BLaER1 treated with 17β-estradiol and CSF1 and Interleukin-3, amounts not matched to agents 10 nM and 100 nM (cell line): ENCODE data around the gene CALHM6.
"Not testable (repeated sequence)": the region's sequence is repeated elsewhere in the genome, so short reads cannot be mapped to it uniquely, and the experiment has no call there.

ENCODE experiments used
- H3K27ac ChIP-seq, 11 experiments: shearing (Covaris generic); formaldehyde crosslinking; 2 replicates each; pipeline ENCODE4 v1.8.1; 2022
- H3K27me3 ChIP-seq, 11 experiments: shearing (Covaris generic); formaldehyde crosslinking; 2 replicates each; pipeline ENCODE4 v1.8.1; 2022
- H3K36me3 ChIP-seq, 11 experiments: shearing (Covaris generic); formaldehyde crosslinking; 2 replicates each; pipeline ENCODE4 v1.8.1; 2022
- H3K4me1 ChIP-seq, 10 experiments: shearing (Covaris generic); formaldehyde crosslinking; 2 replicates each; pipeline ENCODE4 v1.8.1; 2022
- H3K4me2 ChIP-seq, 11 experiments: shearing (Covaris generic); formaldehyde crosslinking; 2 replicates each; pipeline ENCODE4 v1.8.1; 2022
- H3K4me3 ChIP-seq, 10 experiments: shearing (Covaris generic); formaldehyde crosslinking; 2 replicates each; pipeline ENCODE4 v1.8.1; 2022
- H3K9ac ChIP-seq, 11 experiments: shearing (Covaris generic); formaldehyde crosslinking; 2 replicates each; pipeline ENCODE4 v1.8.1; 2022
- H3K9me3 ChIP-seq, 11 experiments: shearing (Covaris generic); formaldehyde crosslinking; replicated peaks in 1 of 11; 2 replicates each; pipeline ENCODE4 v1.8.1; 2022
- H4K20me1 ChIP-seq, 11 experiments: shearing (Covaris generic); formaldehyde crosslinking; 2 replicates each; pipeline ENCODE4 v1.8.1; 2022
- Cebpa-rat ChIP-seq, 11 experiments: shearing (Covaris generic); IDR thresholded peaks; 2 replicates each; pipeline ENCODE4 v1.8.1; 2022

The CALHM6 gene

GRCh38 chr6:116492331-116493067 lies 31.3 kb downstream of the CALHM6 start:
- Histone ChIP-seq H3K27me3 (no peaks in the 10 kb centered on the region), H3K4me3 (no peak overlapping the region), H3K9me3 (peaks cover 0 to 13% (median 0%) of the 10 kb centered on the region in 11 experiments; a peak in 3 of 22 replicates), H3K4me2 (no peak overlapping the region), H3K27ac (no peak overlapping the region), H3K9ac (no peak overlapping the region), H3K4me1 (peaks cover 0 to 10% (median 0%) of the 10 kb centered on the region in 10 experiments; a peak in 3 of 20 replicates), H3K36me3 (no peaks in the 10 kb centered on the region), H4K20me1 (no peaks in the 10 kb centered on the region)
- no peak for TF ChIP-seq Cebpa-rat (IDR thresholded peaks at IDR 0.05)

- not testable (repeated sequence) for H3K9me3 ChIP-seq, H3K27me3 ChIP-seq, H3K36me3 ChIP-seq, H4K20me1 ChIP-seq, H3K9ac ChIP-seq, H3K27ac ChIP-seq, H3K4me3 ChIP-seq
- peaks cover 0 to 10% (median 0%) of the 10 kb centered on the region in 10 experiments; a peak in 3 of 20 replicates for H3K4me1 ChIP-seq
- H3K4me2 ChIP-seq = peak overlapping the region in 2 of 11 experiments; percentile 31 to 32; a peak in 3 of 22 replicates
These were observed 34.0 kb downstream of the CALHM6 start for GRCh38 chr6:116495161-116495560.

GRCh38 chr6:116497113-116497676 lies 36.0 kb downstream of the CALHM6 start:
- Histone ChIP-seq H3K36me3 (no peaks in the 10 kb centered on the region), H3K4me1 (peaks cover 0 to 22% (median 0%) of the 10 kb centered on the region in 10 experiments; a peak in 5 of 20 replicates), H3K4me2 (no peak overlapping the region), H3K27me3 (no peaks in the 10 kb centered on the region), H3K9ac (no peak overlapping the region), H3K27ac (no peak overlapping the region), H3K4me3 (no peak overlapping the region), H3K9me3 (peaks cover 0 to 3% (median 0%) of the 10 kb centered on the region in 11 experiments; a peak in 2 of 22 replicates), H4K20me1 (no peaks in the 10 kb centered on the region)
- no peak for TF ChIP-seq Cebpa-rat (IDR thresholded peaks at IDR 0.05)

- Histone ChIP-seq H3K36me3 (no peaks in the 10 kb centered on the region), H3K9me3 (peaks cover 0 to 8% (median 4%) of the 10 kb centered on the region in 11 experiments; a peak in 3 of 22 replicates), H3K4me3 (no peak overlapping the region), H3K27ac (no peak overlapping the region), H3K4me2 (peak overlapping the region in 2 of 11 experiments; percentile 52 to 72; a peak in 4 of 22 replicates), H3K4me1 (peaks cover 0 to 13% (median 0%) of the 10 kb centered on the region in 10 experiments; a peak in 5 of 20 replicates), H4K20me1 (no peaks in the 10 kb centered on the region), H3K9ac (no peak overlapping the region), H3K27me3 (no peaks in the 10 kb centered on the region)
- no peak for TF ChIP-seq Cebpa-rat (IDR thresholded peaks at IDR 0.05)
These were observed 39.8 kb downstream of the CALHM6 start for GRCh38 chr6:116500969-116501433.

- Histone ChIP-seq H3K4me2 (no peak overlapping the region), H3K9me3 (peaks cover 3 to 25% (median 17%) of the 10 kb centered on the region in 11 experiments; a peak in 17 of 22 replicates), H3K4me1 (no peaks in the 10 kb centered on the region), H3K27ac (no peak overlapping the region), H3K9ac (no peak overlapping the region), H3K4me3 (no peak overlapping the region), H4K20me1 (no peaks in the 10 kb centered on the region), H3K27me3 (no peaks in the 10 kb centered on the region), H3K36me3 (no peaks in the 10 kb centered on the region)
- no peak for TF ChIP-seq Cebpa-rat (IDR thresholded peaks at IDR 0.05)
These were observed 46.1 kb downstream of the CALHM6 start for GRCh38 chr6:116507324-116507723.

GRCh38 chr6:116508527-116508926 lies 47.4 kb downstream of the CALHM6 start:
- Histone ChIP-seq H4K20me1 (no peaks in the 10 kb centered on the region), H3K9ac (no peak overlapping the region), H3K27me3 (no peaks in the 10 kb centered on the region), H3K4me3 (no peak overlapping the region), H3K36me3 (no peaks in the 10 kb centered on the region), H3K9me3 (peaks cover 3 to 22% (median 17%) of the 10 kb centered on the region in 11 experiments; a peak in 17 of 22 replicates), H3K27ac (no peak overlapping the region), H3K4me2 (no peak overlapping the region), H3K4me1 (no peaks in the 10 kb centered on the region)
- no peak for TF ChIP-seq Cebpa-rat (IDR thresholded peaks at IDR 0.05)

GRCh38 chr6:116511424-116512110 lies 50.4 kb downstream of the CALHM6 start, which contains the start of gene CALHM5:
TSS of gene CALHM5 (plus strand) at chr6:116511639. CDS start at chr6:116511697, 58 bp downstream.
- Histone ChIP-seq H3K36me3 (no peaks in the 10 kb centered on the region), H3K9ac (no peak within 1 kb of the TSS), H4K20me1 (no peaks in the 10 kb centered on the region), H3K9me3 (peaks cover 3 to 18% (median 14%) of the 10 kb centered on the region in 11 experiments; a peak in 16 of 22 replicates), H3K4me3 (no peak within 1 kb of the TSS), H3K27me3 (no peaks in the 10 kb centered on the region), H3K4me1 (peaks cover 0 to 3% (median 0%) of the 10 kb centered on the region in 10 experiments; a peak in 1 of 20 replicates), H3K4me2 (no peak within 1 kb of the TSS), H3K27ac (no peak within 1 kb of the TSS)
- no peak for TF ChIP-seq Cebpa-rat (IDR thresholded peaks at IDR 0.05)

GRCh38 chr6:116512111-116512559 lies 51.0 kb downstream of the CALHM6 start:
- H3K27ac ChIP-seq = no peak overlapping the region
- no peak overlapping the region for H3K4me2 ChIP-seq
- no peak for TF ChIP-seq Cebpa-rat (IDR thresholded peaks at IDR 0.05)
- H3K9me3 ChIP-seq = peaks cover 3 to 18% (median 14%) of the 10 kb centered on the region in 11 experiments; a peak in 16 of 22 replicates
- no peaks in the 10 kb centered on the region for H4K20me1 ChIP-seq
- H3K9ac ChIP-seq = no peak overlapping the region
- H3K36me3 ChIP-seq = no peaks in the 10 kb centered on the region
- H3K4me1 ChIP-seq = peaks cover 0 to 3% (median 0%) of the 10 kb centered on the region in 10 experiments; a peak in 1 of 20 replicates
- H3K27me3 ChIP-seq = no peaks in the 10 kb centered on the region
- H3K4me3 ChIP-seq = no peak overlapping the region

- Histone ChIP-seq H3K9me3 (peaks cover 3 to 18% (median 14%) of the 10 kb centered on the region in 11 experiments; a peak in 16 of 22 replicates), H3K4me3 (no peak overlapping the region), H3K9ac (no peak overlapping the region), H3K4me1 (peaks cover 0 to 3% (median 0%) of the 10 kb centered on the region in 10 experiments; a peak in 1 of 20 replicates), H4K20me1 (no peaks in the 10 kb centered on the region), H3K27me3 (no peaks in the 10 kb centered on the region), H3K4me2 (no peak overlapping the region), H3K27ac (no peak overlapping the region), H3K36me3 (no peaks in the 10 kb centered on the region)
- TF ChIP-seq Cebpa-rat (IDR thresholded peaks at IDR 0.05) = no peak
These were observed 51.6 kb downstream of the CALHM6 start for GRCh38 chr6:116512734-116513133.
